Thyroid gland (tissue), 4 donors: ENCODE measurements around the gene ZNF418. TPM values are rescaled to one million over a fixed set of nuclear protein-coding genes. Genes with fewer than 3 reads are reported as not detected.
A peak's percentile ranks its signal among the peaks of the same experiment; 100 is the strongest.

Source experiments
- DNase-seq, 2 donors: peaks; one replicate each; pipeline ENCODE4 v3.0.0-alpha.2; 2019
- H3K27ac ChIP-seq, 3 donors: fragments of 200-600 bp; sonication (generic); 1 replicate in 2 of 3; 2 replicates in 1 of 3; pipeline ENCODE4 v1.5.1; 2016 to 2019; ENCODE audit warnings: mild to moderate bottlenecking in 1 of 3, moderate library complexity in 1 of 3
- H3K27me3 ChIP-seq: fragments of 200-600 bp; sonication (generic); one replicate; pipeline ENCODE4 v1.5.1; 2019
- H3K36me3 ChIP-seq, 2 donors: fragments of 200-600 bp; sonication (generic); one replicate each; pipeline ENCODE4 v1.5.1; 2016 to 2019
- H3K4me1 ChIP-seq, 2 donors: fragments of 200-600 bp; sonication (generic); one replicate each; pipeline ENCODE4 v1.5.1; 2017 to 2019
- H3K4me3 ChIP-seq, 3 donors: fragments of 200-600 bp; sonication (generic); replicated peaks in 1 of 3; 1 replicate in 2 of 3; 2 replicates in 1 of 3; pipeline ENCODE4 v1.5.1; 2016; ENCODE audit warnings: mild to moderate bottlenecking in 1 of 3
- H3K9me3 ChIP-seq: fragments of 200-600 bp; sonication (generic); one replicate; pipeline ENCODE4 v1.5.1; 2017
- POLR2A ChIP-seq, 2 donors: fragments of 450-650 bp; IDR thresholded peaks; one replicate each; pipeline ENCODE4 v1.6.1; 2017; ENCODE audit warnings: antibody characterized with exemption in 2 of 2, mild to moderate bottlenecking in 2 of 2, moderate library complexity in 1 of 2
- WGBS, 2 donors: methylation state at CpG; one replicate each; pipeline ENCODE4 v1.1.5; 2017; 5-methylcytosine and 5-hydroxymethylcytosine counted together
- intact Hi-C: fragments of 100-400 bp; cut with DNase I; formaldehyde crosslinking; loops from one replicate; pipeline ENCODE4 v1.15.1; 2023
- total RNA-seq, 4 donors: library from RNA; depleted of rRNA; stranded (reverse); fragments of >200 nt; gene quantifications; one replicate each; pipeline ENCODE4 v1.2.3, GENCODE V29; 2016
- TF ChIP-seq, protein P1 (sequence below), 6 experiments: fragments of 200-600 bp in 3 of 6; fragments of 450-650 bp in 3 of 6; sonication (generic) in 3 of 6; IDR thresholded peaks; one replicate each; pipeline ENCODE4 v1.5.1; 2016 to 2019; ENCODE audit warnings: antibody characterized with exemption in 6 of 6, mild to moderate bottlenecking in 2 of 6, inconsistent platforms in 1 of 6, moderate library complexity in 1 of 6

Gene ZNF418
- total RNA-seq, 4 donors from 2014 or later: 9.3 to 17.2 (median 11.7) TPM

- Histone ChIP-seq H3K27ac (no peak overlapping the region), H3K9me3 (no peaks in the 10 kb centered on the region), H3K4me3 (no peak overlapping the region), H3K27me3 (no peaks in the 10 kb centered on the region), H3K4me1 (no peaks in the 10 kb centered on the region), H3K36me3 (no peaks in the 10 kb centered on the region)
- TF ChIP-seq POLR2A (IDR thresholded peaks at IDR 0.05): no peak
- TF ChIP-seq, protein P1, sequence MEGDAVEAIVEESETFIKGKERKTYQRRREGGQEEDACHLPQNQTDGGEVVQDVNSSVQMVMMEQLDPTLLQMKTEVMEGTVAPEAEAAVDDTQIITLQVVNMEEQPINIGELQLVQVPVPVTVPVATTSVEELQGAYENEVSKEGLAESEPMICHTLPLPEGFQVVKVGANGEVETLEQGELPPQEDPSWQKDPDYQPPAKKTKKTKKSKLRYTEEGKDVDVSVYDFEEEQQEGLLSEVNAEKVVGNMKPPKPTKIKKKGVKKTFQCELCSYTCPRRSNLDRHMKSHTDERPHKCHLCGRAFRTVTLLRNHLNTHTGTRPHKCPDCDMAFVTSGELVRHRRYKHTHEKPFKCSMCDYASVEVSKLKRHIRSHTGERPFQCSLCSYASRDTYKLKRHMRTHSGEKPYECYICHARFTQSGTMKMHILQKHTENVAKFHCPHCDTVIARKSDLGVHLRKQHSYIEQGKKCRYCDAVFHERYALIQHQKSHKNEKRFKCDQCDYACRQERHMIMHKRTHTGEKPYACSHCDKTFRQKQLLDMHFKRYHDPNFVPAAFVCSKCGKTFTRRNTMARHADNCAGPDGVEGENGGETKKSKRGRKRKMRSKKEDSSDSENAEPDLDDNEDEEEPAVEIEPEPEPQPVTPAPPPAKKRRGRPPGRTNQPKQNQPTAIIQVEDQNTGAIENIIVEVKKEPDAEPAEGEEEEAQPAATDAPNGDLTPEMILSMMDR (IDR thresholded peaks at IDR 0.05): no peak
- DNase-seq: no peak
- WGBS, 2 donors: 74 to 89% methylated on average over 1 of the region's 1 CpG
- intact Hi-C loops: no loop called here
Observed at GRCh38 chr19:57961785-57962184, 26.6 kb upstream of the ZNF418 start.

DNA sequence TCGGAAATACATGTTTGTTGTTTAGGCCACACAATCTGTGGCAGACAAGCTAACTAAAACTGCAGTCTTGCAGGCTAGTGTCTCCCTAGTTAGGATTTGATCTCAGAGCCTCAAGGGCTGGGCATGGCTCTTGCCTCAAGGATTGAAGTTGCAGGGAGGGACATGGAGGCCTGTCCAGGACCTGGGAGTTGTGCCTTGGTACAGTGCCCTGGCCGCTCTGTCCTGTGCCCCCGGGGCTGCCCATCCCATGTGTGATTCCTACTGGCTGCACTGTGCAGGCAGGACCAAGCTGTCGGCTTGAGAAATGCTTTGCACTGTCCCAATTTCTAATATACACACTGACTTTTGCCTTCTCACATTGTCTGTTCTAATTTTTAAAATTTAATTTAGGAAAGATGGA, 19.8 kb upstream of the ZNF418 start:
- no peak overlapping the region for H3K4me3 ChIP-seq
- no peaks in the 10 kb centered on the region for H3K36me3 ChIP-seq
- no peak overlapping the region for H3K27ac ChIP-seq
- WGBS, 2 donors: 78 to 91% methylated on average over 4 of the region's 4 CpGs
- no peaks in the 10 kb centered on the region for H3K9me3 ChIP-seq
- no peaks in the 10 kb centered on the region for H3K4me1 ChIP-seq
- no peaks in the 10 kb centered on the region for H3K27me3 ChIP-seq
- no peak for DNase-seq
- TF ChIP-seq, protein P1 (IDR thresholded peaks at IDR 0.05): no peak
- intact Hi-C loops: no loop called here

- H3K27me3 ChIP-seq: no peaks in the 10 kb centered on the region
- intact Hi-C loops: no loop called here
- TF ChIP-seq, protein P1 (IDR thresholded peaks at IDR 0.05): no peak
- TF ChIP-seq POLR2A (IDR thresholded peaks at IDR 0.05): no peak
- H3K9me3 ChIP-seq: no peaks in the 10 kb centered on the region
- H3K27ac ChIP-seq: no peak overlapping the region
- 88 to 91% methylated on average over 9 to 12 of the region's 12 CpGs for WGBS, 2 donors
- DNase-seq: no peak
- H3K36me3 ChIP-seq: no peaks in the 10 kb centered on the region
- H3K4me3 ChIP-seq: no peak overlapping the region
- peaks cover 11% of the 10 kb centered on the region in 2 donors for H3K4me1 ChIP-seq
Observed at GRCh38 chr19:57949702-57950101, 14.5 kb upstream of the ZNF418 start.

DNA sequence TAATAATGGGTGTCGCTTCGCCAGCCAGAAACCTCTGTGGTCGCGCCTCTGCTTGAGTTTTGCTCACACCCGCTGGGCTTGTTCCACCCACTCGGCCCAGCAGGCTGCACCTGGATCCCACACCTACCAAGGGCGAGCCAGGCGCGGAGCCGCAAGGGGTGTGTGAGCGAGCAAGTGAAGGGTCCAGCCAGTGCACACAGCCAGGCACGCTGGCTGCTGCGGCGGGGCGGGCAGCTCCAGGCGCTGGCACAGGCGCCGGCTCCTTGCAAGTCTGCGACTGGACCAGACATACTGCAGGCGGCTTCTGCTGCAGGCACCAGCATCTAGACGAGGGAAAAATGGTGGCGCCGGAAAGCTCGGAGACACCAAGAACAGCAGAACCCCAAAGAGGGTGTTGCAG, 14.1 kb upstream of the ZNF418 start:
- Histone ChIP-seq H3K27me3 (no peaks in the 10 kb centered on the region), H3K27ac (no peak overlapping the region), H3K4me1 (peaks cover 11% of the 10 kb centered on the region in 2 donors), H3K9me3 (no peaks in the 10 kb centered on the region), H3K36me3 (no peaks in the 10 kb centered on the region), H3K4me3 (no peak overlapping the region)
- TF ChIP-seq POLR2A (IDR thresholded peaks at IDR 0.05): no peak
- TF ChIP-seq, protein P1 (IDR thresholded peaks at IDR 0.05): no peak
- 92% methylated on average over 12 to 24 of the region's 24 CpGs for WGBS, 2 donors
- intact Hi-C loops: no loop called here
- DNase-seq: no peak

DNA sequence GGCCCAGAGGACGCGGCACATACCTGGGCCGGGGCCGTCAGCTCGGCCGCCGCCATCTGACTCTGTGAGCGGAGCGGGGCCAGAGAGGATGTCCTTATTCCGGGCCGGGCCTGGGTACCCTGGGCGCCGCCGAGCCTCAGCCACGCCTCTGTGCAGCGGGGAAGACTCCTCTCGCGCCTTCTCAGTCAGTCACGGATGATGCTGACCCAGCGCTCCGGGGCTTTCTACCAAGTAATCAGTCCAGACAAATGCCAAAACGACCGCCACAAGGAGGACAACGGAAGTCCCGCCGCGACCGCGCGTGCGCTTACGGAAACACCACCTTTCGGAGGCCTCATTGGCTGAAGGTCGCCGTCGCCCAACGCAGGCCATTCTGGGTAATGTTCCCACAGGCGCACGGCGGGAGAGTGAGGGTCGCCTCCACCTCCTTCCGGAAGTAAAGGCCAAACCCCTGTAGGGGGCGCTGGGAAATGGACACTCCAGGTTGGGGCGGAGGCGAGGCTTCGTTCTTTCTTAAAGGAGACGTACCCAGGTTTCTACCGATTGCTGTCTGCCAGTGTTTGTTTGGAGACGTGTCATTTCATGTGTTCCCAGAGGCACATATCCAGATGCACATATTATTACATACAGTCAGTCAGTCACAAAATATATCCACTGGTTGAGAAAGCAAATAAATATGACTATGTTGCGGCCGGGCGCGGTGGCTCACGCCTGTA, 12.4 kb upstream of the ZNF418 start, which contains the start of gene ZNF256:
ZNF256 (minus strand) TSS at position 288 of the 716 bp plus-strand sequence; CDS start at position 56, 232 bp downstream.
- H3K9me3 ChIP-seq: no peaks in the 10 kb centered on the region
- peak within 1 kb of the TSS; percentile 77 to 92 (median 91) for H3K4me3 ChIP-seq
- intact Hi-C loops: no loop called here
- H3K4me1 ChIP-seq: peaks cover 11% of the 10 kb centered on the region in 2 donors
- peak; percentile 98 to 99 for DNase-seq
- H3K27ac ChIP-seq: peak within 1 kb of the TSS; percentile 20 to 55 (median 36)
- peaks cover 4 to 9% of the 10 kb centered on the region in 2 donors for H3K36me3 ChIP-seq
- TF ChIP-seq POLR2A (IDR thresholded peaks at IDR 0.05): no peak
- TF ChIP-seq, protein P1 (IDR thresholded peaks at IDR 0.05): peak in 5 of 6 experiments; percentile 23 to 78 (median 66)
- 9 to 17% methylated on average over 21 to 29 of the region's 54 CpGs for WGBS, 2 donors
- no peaks in the 10 kb centered on the region for H3K27me3 ChIP-seq
